Measurements from ENCODE around the gene ITGB2.
"Not testable (repeated sequence)": the region's sequence is repeated elsewhere in the genome, so short reads cannot be mapped to it uniquely, and the experiment has no call there.

The ITGB2 gene

GRCh38 chr21:44916965-44917364 is 3.7 kb downstream of the ITGB2 start:
- Histone ChIP-seq H3K4me2 (ENCODE audit: low read length) (no peak overlapping the region), H3K4me1 (ENCODE audit: insufficient read depth, low read length, severe bottlenecking) (peaks cover 20% of the 10 kb centered on the region), H3F3A (ENCODE audit: insufficient read depth, low read length) (no peaks in the 10 kb centered on the region)

GRCh38 chr21:44914176-44914874 is 6.4 kb downstream of the ITGB2 start:
- Histone ChIP-seq H3K4me3 (ENCODE audit: low read depth, low read length, poor library complexity, severe bottlenecking) (peak overlapping the region; percentile 10), H3K9ac (ENCODE audit: low read length) (no peak overlapping the region), H3K27ac (ENCODE audit: low read depth, low read length, poor library complexity, severe bottlenecking) (no peak overlapping the region)

More at GRCh38 chr21:44916965-44917364, 3.7 kb downstream of the ITGB2 start:
- no peak for TF ChIP-seq CTCF (IDR thresholded peaks at IDR 0.05; ENCODE audit: low read length)
- no peak for TF ChIP-seq EZH2 (IDR thresholded peaks at IDR 0.05; ENCODE audit: borderline replicate concordance, low read length)
- H3K27me3 ChIP-seq (ENCODE audit: insufficient read depth, low read length) = peaks cover 15% of the 10 kb centered on the region; the same call in 1 of the 2 replicates
- no peak overlapping the region for H2AFZ ChIP-seq (ENCODE audit: low read length)
- H3K9me3 ChIP-seq (ENCODE audit: low read length) = no peaks in the 10 kb centered on the region
- H3K4me3 ChIP-seq (ENCODE audit: low read depth, low read length, poor library complexity, severe bottlenecking) = no peak overlapping the region
- no peak overlapping the region for H3K27ac ChIP-seq (ENCODE audit: low read depth, low read length, poor library complexity, severe bottlenecking)
- no peaks in the 10 kb centered on the region for H4K20me1 ChIP-seq (ENCODE audit: insufficient read depth, low read length)
- H3K36me3 ChIP-seq (ENCODE audit: insufficient read depth, low read length) = no peaks in the 10 kb centered on the region
- H3K79me2 ChIP-seq (ENCODE audit: insufficient read depth, low read length) = no peaks in the 10 kb centered on the region
- no peaks in the 10 kb centered on the region for H3K9me2 ChIP-seq (ENCODE audit: low read depth, low read length)
- no peak overlapping the region for H3K9ac ChIP-seq (ENCODE audit: low read length)

GRCh38 chr21:44913425-44914175 is 7.1 kb downstream of the ITGB2 start:
- H3K4me1 ChIP-seq (ENCODE audit: insufficient read depth, low read length, severe bottlenecking) = peaks cover 22% of the 10 kb centered on the region
- no peaks in the 10 kb centered on the region for H3K79me2 ChIP-seq (ENCODE audit: insufficient read depth, low read length)
- 0 out of 2 replicates have a peak, but pooled peaks cover 4% of the 10 kb centered on the region for H3K27me3 ChIP-seq (ENCODE audit: insufficient read depth, low read length)
- H3K9ac ChIP-seq (ENCODE audit: low read length) = no peak overlapping the region
- H3K27ac ChIP-seq (ENCODE audit: low read depth, low read length, poor library complexity, severe bottlenecking) = no peak overlapping the region
- no peak overlapping the region for H2AFZ ChIP-seq (ENCODE audit: low read length)
- H3K9me2 ChIP-seq (ENCODE audit: low read depth, low read length) = no peaks in the 10 kb centered on the region
- H3K4me2 ChIP-seq (ENCODE audit: low read length) = peak overlapping the region; percentile 16; the same call in 1 of the 2 replicates
- no peaks in the 10 kb centered on the region for H3F3A ChIP-seq (ENCODE audit: insufficient read depth, low read length)
- H4K20me1 ChIP-seq (ENCODE audit: insufficient read depth, low read length) = no peaks in the 10 kb centered on the region
- H3K4me3 ChIP-seq (ENCODE audit: low read depth, low read length, poor library complexity, severe bottlenecking) = no peak overlapping the region
- H3K36me3 ChIP-seq (ENCODE audit: insufficient read depth, low read length) = no peaks in the 10 kb centered on the region
- no peaks in the 10 kb centered on the region for H3K9me3 ChIP-seq (ENCODE audit: low read length)
- TF ChIP-seq EZH2 (IDR thresholded peaks at IDR 0.05; ENCODE audit: borderline replicate concordance, low read length) = no peak
- no peak for TF ChIP-seq CTCF (IDR thresholded peaks at IDR 0.05; ENCODE audit: low read length)

More at GRCh38 chr21:44914176-44914874, 6.4 kb downstream of the ITGB2 start:
- H3K9me3 ChIP-seq (ENCODE audit: low read length) = no peaks in the 10 kb centered on the region
- no peak for TF ChIP-seq CTCF (IDR thresholded peaks at IDR 0.05; ENCODE audit: low read length)
- TF ChIP-seq EZH2 (IDR thresholded peaks at IDR 0.05; ENCODE audit: borderline replicate concordance, low read length) = no peak
- no peaks in the 10 kb centered on the region for H3K36me3 ChIP-seq (ENCODE audit: insufficient read depth, low read length)
- H3K4me2 ChIP-seq (ENCODE audit: low read length) = peak overlapping the region; percentile 16; the same call in 1 of the 2 replicates
- H3K9me2 ChIP-seq (ENCODE audit: low read depth, low read length) = no peaks in the 10 kb centered on the region
- no peaks in the 10 kb centered on the region for H3K79me2 ChIP-seq (ENCODE audit: insufficient read depth, low read length)
- peaks cover 6% of the 10 kb centered on the region; the same call in 1 of the 2 replicates for H3K27me3 ChIP-seq (ENCODE audit: insufficient read depth, low read length)
- H2AFZ ChIP-seq (ENCODE audit: low read length) = no peak overlapping the region
- no peaks in the 10 kb centered on the region for H4K20me1 ChIP-seq (ENCODE audit: insufficient read depth, low read length)
- H3F3A ChIP-seq (ENCODE audit: insufficient read depth, low read length) = no peaks in the 10 kb centered on the region
- peaks cover 22% of the 10 kb centered on the region for H3K4me1 ChIP-seq (ENCODE audit: insufficient read depth, low read length, severe bottlenecking)

GRCh38 chr21:44912506-44913412 is 7.9 kb downstream of the ITGB2 start:
- H3K36me3 ChIP-seq (ENCODE audit: insufficient read depth, low read length); H2AFZ ChIP-seq (ENCODE audit: low read length); H3K4me2 ChIP-seq (ENCODE audit: low read length): not testable (repeated sequence)

More at GRCh38 chr21:44912506-44913412, 7.9 kb downstream of the ITGB2 start:
- not testable (repeated sequence) for H3K79me2 ChIP-seq (ENCODE audit: insufficient read depth, low read length); H3K9ac ChIP-seq (ENCODE audit: low read length); H3K27me3 ChIP-seq (ENCODE audit: insufficient read depth, low read length); H3F3A ChIP-seq (ENCODE audit: insufficient read depth, low read length); H3K9me2 ChIP-seq (ENCODE audit: low read depth, low read length); H3K9me3 ChIP-seq (ENCODE audit: low read length); H3K4me3 ChIP-seq (ENCODE audit: low read depth, low read length, poor library complexity, severe bottlenecking); H4K20me1 ChIP-seq (ENCODE audit: insufficient read depth, low read length); H3K27ac ChIP-seq (ENCODE audit: low read depth, low read length, poor library complexity, severe bottlenecking)
- H3K4me1 ChIP-seq (ENCODE audit: insufficient read depth, low read length, severe bottlenecking) = peaks cover 22% of the 10 kb centered on the region

Data from OCI-LY1 (cell line).